KMS-11 (cell line): ENCODE measurements around the gene CEP295NL.

Experiments used
- H2AFZ ChIP-seq: fragments of 200-600 bp; sonication (generic); 2 replicates; pipeline ENCODE4 v1.6.1; 2016; ENCODE audit warnings: antibody characterized with exemption, mixed run types, low read depth
- H3K27ac ChIP-seq: fragments of 200-600 bp; sonication (generic); 2 replicates; pipeline ENCODE4 v1.6.1; 2016; ENCODE audit warnings: mild to moderate bottlenecking, mixed run types
- H3K27me3 ChIP-seq: fragments of 200-600 bp; sonication (generic); 2 replicates; pipeline ENCODE4 v1.6.1; 2017; ENCODE audit warnings: mild to moderate bottlenecking, low read depth, mixed run types, moderate library complexity; ENCODE audit not compliant: insufficient read depth
- H3K36me3 ChIP-seq: fragments of 200-600 bp; sonication (generic); 2 replicates; pipeline ENCODE4 v1.6.1; 2017; ENCODE audit warnings: mild to moderate bottlenecking, mixed run types; ENCODE audit not compliant: insufficient read depth
- H3K4me1 ChIP-seq: fragments of 200-600 bp; sonication (generic); 2 replicates; pipeline ENCODE4 v1.6.1; 2016; ENCODE audit warnings: mild to moderate bottlenecking, low read depth, mixed run types; ENCODE audit not compliant: poor library complexity, severe bottlenecking
- H3K4me2 ChIP-seq: fragments of 200-600 bp; sonication (generic); 2 replicates; pipeline ENCODE4 v1.7.0; 2016; ENCODE audit warnings: mild to moderate bottlenecking, mixed run types
- H3K4me3 ChIP-seq: fragments of 200-600 bp; sonication (generic); IDR thresholded peaks from 2 replicates; pipeline ENCODE4 v1.6.1; 2017; ENCODE audit warnings: low read depth, low read length, mixed read lengths; ENCODE audit not compliant: insufficient read depth
- H3K79me2 ChIP-seq: fragments of 200-600 bp; sonication (generic); 2 replicates; pipeline ENCODE4 v1.6.1; 2016; ENCODE audit warnings: low read depth, mixed run types; ENCODE audit not compliant: insufficient read depth
- H3K9ac ChIP-seq: fragments of 200-600 bp; sonication (generic); 2 replicates; pipeline ENCODE4 v1.6.1; 2016; ENCODE audit warnings: mild to moderate bottlenecking, mixed run types
- H4K20me1 ChIP-seq: fragments of 200-600 bp; sonication (generic); 2 replicates; pipeline ENCODE4 v1.6.1; 2016; ENCODE audit warnings: mild to moderate bottlenecking, mixed run types; ENCODE audit not compliant: insufficient read depth
- CTCF ChIP-seq: fragments of 200-600 bp; sonication (generic); conservative IDR thresholded peaks from 2 replicates; pipeline ENCODE4 v1.6.1; 2017; ENCODE audit warnings: low read depth, mild to moderate bottlenecking, antibody characterized with exemption, low read length, moderate library complexity, mixed read lengths

The CEP295NL gene

DNA sequence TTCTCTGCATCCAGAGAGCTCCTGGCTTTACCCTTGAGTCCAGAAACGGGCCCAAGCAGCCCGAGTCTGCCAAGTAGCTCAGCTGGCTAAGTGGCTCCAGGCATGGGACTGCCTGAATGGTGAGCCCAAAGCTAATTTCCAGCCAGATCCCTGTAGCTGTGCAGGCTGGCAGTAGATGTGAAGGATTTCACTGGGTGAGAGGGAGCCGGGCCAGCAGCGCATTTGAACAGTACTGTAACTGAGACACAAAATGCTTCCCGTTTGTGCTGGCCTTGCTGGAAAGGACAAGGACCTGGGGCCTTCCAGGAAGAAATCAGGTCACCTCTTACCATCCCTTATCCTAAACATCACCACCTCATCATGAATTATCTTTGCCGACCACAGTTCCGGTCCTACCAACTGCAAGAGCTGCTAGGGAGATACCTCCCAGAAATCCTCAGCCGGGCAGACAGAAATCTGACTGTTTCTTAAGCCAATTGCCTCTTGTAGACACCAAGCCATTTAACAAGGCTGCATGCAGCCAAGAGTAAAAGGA is 18.5 kb upstream of the CEP295NL start:
- H3K27me3 ChIP-seq: no peaks in the 10 kb centered on the region
- no peak overlapping the region for H3K4me3 ChIP-seq
- H3K79me2 ChIP-seq: peaks cover 69% of the 10 kb centered on the region
- H2AFZ ChIP-seq: no peak overlapping the region
- H3K9ac ChIP-seq: no peak overlapping the region
- no peak overlapping the region for H3K27ac ChIP-seq
- H3K4me1 ChIP-seq: peaks cover 26% of the 10 kb centered on the region
- no peaks in the 10 kb centered on the region for H4K20me1 ChIP-seq
- H3K36me3 ChIP-seq: no peaks in the 10 kb centered on the region
- no peak overlapping the region for H3K4me2 ChIP-seq
- TF ChIP-seq CTCF: no peak

- Histone ChIP-seq H3K4me3 (no peak overlapping the region), H3K9ac (no peak overlapping the region), H3K4me2 (no peak overlapping the region), H3K27ac (no peak overlapping the region), H3K27me3 (no peaks in the 10 kb centered on the region), H3K4me1 (peaks cover 19% of the 10 kb centered on the region), H3K79me2 (peaks cover 79% of the 10 kb centered on the region), H2AFZ (no peak overlapping the region), H4K20me1 (no peaks in the 10 kb centered on the region), H3K36me3 (peaks cover 5% of the 10 kb centered on the region; the same call in 1 of the 2 replicates)
- no peak for TF ChIP-seq CTCF
Observed at GRCh38 chr17:78920528-78920927, 17.5 kb upstream of the CEP295NL start.

GRCh38 chr17:78919861-78920450 is 17.0 kb upstream of the CEP295NL start:
- no peak overlapping the region for H3K4me2 ChIP-seq
- no peaks in the 10 kb centered on the region for H3K27me3 ChIP-seq

GRCh38 chr17:78918979-78919378 is 16.0 kb upstream of the CEP295NL start:
- no peaks in the 10 kb centered on the region for H4K20me1 ChIP-seq
- no peak overlapping the region for H3K4me3 ChIP-seq
- H3K9ac ChIP-seq: no peak overlapping the region
- no peak overlapping the region for H3K27ac ChIP-seq
- peaks cover 8% of the 10 kb centered on the region; the same call in 1 of the 2 replicates for H3K36me3 ChIP-seq
- peaks cover 83% of the 10 kb centered on the region for H3K79me2 ChIP-seq
- no peaks in the 10 kb centered on the region for H3K27me3 ChIP-seq
- H3K4me2 ChIP-seq: no peak overlapping the region
- H2AFZ ChIP-seq: no peak overlapping the region
- TF ChIP-seq CTCF: no peak
- peaks cover 19% of the 10 kb centered on the region for H3K4me1 ChIP-seq

More at GRCh38 chr17:78919861-78920450, 17.0 kb upstream of the CEP295NL start:
- H3K4me1 ChIP-seq: peaks cover 19% of the 10 kb centered on the region
- no peak for TF ChIP-seq CTCF
- H4K20me1 ChIP-seq: no peaks in the 10 kb centered on the region
- no peak overlapping the region for H3K9ac ChIP-seq
- no peak overlapping the region for H3K27ac ChIP-seq
- H3K4me3 ChIP-seq: no peak overlapping the region
- H2AFZ ChIP-seq: no peak overlapping the region
- peaks cover 84% of the 10 kb centered on the region for H3K79me2 ChIP-seq
- peaks cover 8% of the 10 kb centered on the region; the same call in 1 of the 2 replicates for H3K36me3 ChIP-seq
